Liver (tissue), 3 donors: Measurements from ENCODE around the gene NUDT14.

ENCODE experiments used
- ATF3 ChIP-seq: IDR thresholded peaks from 2 replicates; pipeline ENCODE4 v1.6.1; 2016; ENCODE audit warnings: antibody characterized with exemption
- EGR1 ChIP-seq, 2 donors: IDR thresholded peaks; 2 replicates each; pipeline ENCODE4 v1.6.1; 2016 to 2018; ENCODE audit warnings: antibody characterized with exemption in 2 of 2, low read depth in 2 of 2
- GABPA ChIP-seq, 2 donors: IDR thresholded peaks in 1 of 2; conservative IDR thresholded peaks in 1 of 2; 2 replicates each; pipeline ENCODE4 v1.6.1; 2016; ENCODE audit warnings: antibody characterized with exemption in 2 of 2, mild to moderate bottlenecking in 1 of 2, moderate library complexity in 1 of 2
- HNF4A ChIP-seq, 2 donors: conservative IDR thresholded peaks; 2 replicates each; pipeline ENCODE4 v1.6.1; 2016; ENCODE audit warnings: antibody characterized with exemption in 2 of 2, mild to moderate bottlenecking in 2 of 2
- JUND ChIP-seq, 2 donors: IDR thresholded peaks; 2 replicates each; pipeline ENCODE4 v1.6.1; 2016; ENCODE audit warnings: antibody characterized with exemption in 2 of 2
- RAD21 ChIP-seq, 2 donors: IDR thresholded peaks; 2 replicates each; pipeline ENCODE4 v1.6.1; 2016; ENCODE audit warnings: antibody characterized with exemption in 2 of 2, mild to moderate bottlenecking in 2 of 2
- SP1 ChIP-seq: IDR thresholded peaks from 2 replicates; pipeline ENCODE4 v1.6.1; 2018; ENCODE audit warnings: antibody characterized with exemption, mild to moderate bottlenecking
- TAF1 ChIP-seq: conservative IDR thresholded peaks from 2 replicates; pipeline ENCODE4 v1.6.1; 2016; ENCODE audit warnings: antibody characterized with exemption, mild to moderate bottlenecking
- YY1 ChIP-seq: IDR thresholded peaks from 2 replicates; pipeline ENCODE4 v1.6.1; 2016; ENCODE audit warnings: antibody characterized with exemption, mild to moderate bottlenecking
- ZBTB33 ChIP-seq: IDR thresholded peaks from 2 replicates; pipeline ENCODE4 v1.6.1; 2016; ENCODE audit warnings: antibody characterized with exemption
- TF ChIP-seq, protein P1 (sequence below): fragments of 150-350 bp; IDR thresholded peaks from 2 replicates; pipeline ENCODE4 v1.5.1; 2017; ENCODE audit warnings: improper control_type of control experiment, low read depth, low read length; ENCODE audit not compliant: missing input control
- donor health status: healthy.
- donor health status: healthy.

DNA sequence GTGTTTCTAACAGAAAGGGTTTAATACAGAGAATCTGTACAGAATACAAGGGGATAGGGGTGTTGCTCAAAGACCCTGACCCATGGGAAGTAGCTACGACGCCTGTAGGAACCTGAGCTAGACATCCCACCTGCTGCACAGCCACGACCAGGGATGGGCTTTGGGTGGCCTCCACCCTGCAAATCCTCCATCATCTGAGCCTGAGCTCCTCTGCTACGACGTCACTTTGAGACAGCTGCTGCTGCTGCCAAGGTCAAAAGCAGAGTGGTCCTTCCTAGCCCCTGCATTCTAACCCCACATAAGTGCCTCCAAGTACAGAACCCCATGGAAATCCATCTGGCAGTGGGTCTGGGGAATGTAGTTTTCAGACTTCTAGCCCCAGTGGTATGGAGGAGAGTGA is 56.3 kb downstream of the NUDT14 start:
- TF ChIP-seq, protein P1, sequence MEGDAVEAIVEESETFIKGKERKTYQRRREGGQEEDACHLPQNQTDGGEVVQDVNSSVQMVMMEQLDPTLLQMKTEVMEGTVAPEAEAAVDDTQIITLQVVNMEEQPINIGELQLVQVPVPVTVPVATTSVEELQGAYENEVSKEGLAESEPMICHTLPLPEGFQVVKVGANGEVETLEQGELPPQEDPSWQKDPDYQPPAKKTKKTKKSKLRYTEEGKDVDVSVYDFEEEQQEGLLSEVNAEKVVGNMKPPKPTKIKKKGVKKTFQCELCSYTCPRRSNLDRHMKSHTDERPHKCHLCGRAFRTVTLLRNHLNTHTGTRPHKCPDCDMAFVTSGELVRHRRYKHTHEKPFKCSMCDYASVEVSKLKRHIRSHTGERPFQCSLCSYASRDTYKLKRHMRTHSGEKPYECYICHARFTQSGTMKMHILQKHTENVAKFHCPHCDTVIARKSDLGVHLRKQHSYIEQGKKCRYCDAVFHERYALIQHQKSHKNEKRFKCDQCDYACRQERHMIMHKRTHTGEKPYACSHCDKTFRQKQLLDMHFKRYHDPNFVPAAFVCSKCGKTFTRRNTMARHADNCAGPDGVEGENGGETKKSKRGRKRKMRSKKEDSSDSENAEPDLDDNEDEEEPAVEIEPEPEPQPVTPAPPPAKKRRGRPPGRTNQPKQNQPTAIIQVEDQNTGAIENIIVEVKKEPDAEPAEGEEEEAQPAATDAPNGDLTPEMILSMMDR: no peak
- TF ChIP-seq GABPA (IDR thresholded peaks at IDR 0.05 in 1 of 2, conservative IDR thresholded peaks at IDR 0.05 in 1 of 2) (no peak), YY1 (no peak), RAD21 (IDR thresholded peaks at IDR 0.05) (no peak), EGR1 (IDR thresholded peaks at IDR 0.05; ENCODE audit: low read depth in 2 of 2) (no peak), TAF1 (no peak), ATF3 (no peak), HNF4A (conservative IDR thresholded peaks at IDR 0.05) (no peak), JUND (IDR thresholded peaks at IDR 0.05) (no peak), SP1 (no peak), ZBTB33 (no peak)
